Measurements from ENCODE around the gene UBE2D2. TPM values are rescaled to one million over a fixed set of nuclear protein-coding genes. Genes with fewer than 3 reads are reported as not detected.

Gene UBE2D2
- total and polyA plus RNA-seq, 2 of the 13 experiments (the other 11 are each of a cell fraction or from before 2014, with no cell fraction given): 79.1 to 109 TPM

DNA sequence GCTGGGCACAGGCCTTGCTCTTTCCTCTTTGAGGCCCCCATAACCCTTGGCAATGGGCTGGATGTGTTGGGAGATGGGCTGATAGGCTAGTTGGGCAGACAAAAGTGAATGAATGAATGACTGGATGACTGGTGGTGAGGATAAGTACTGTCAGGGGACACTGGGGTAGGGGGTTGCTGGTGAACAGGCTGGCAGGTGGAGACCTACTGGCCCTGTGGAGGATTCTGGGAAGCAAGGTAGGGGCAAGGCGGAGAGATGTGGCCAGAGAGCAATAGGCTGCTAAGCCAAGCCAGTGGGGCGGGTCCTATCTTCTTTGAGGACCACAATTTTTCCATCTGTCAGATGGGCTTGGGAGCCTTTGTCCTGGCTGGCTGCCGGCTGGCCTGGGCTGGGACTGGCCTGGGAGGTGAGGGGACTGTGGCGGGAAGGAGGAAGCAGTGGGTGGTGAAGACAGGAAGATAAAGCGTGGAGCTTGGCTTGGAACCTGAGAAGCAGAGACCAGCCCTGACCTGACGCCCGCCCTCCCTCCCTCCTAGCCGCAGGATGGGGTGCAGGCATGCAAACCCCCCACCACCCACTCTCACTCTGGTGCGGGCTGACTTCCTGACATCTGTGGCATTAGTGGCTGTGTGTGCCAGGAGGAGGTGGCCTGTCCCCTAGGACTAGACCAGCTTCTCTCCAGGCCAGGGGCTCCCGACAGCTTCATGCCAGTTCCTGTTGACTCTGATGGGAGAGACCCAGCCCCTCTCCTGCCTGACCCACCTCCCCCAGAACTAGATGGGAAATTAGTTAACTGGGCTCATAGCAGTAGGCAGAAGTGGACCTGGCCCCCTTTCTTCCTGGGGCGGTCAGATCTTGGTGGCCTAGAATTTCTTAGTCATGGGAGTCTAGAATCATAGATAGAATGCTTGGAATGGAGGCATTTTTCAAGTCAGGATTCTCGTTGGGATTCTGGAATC lies 96.5 kb downstream of the UBE2D2 start:
- CTCF ChIA-PET (ENCODE audit: low intra/inter-chr PET ratio, low total read pairs): no interaction called here
- Histone ChIP-seq H3K4me2 (ENCODE audit: low read depth, low read length) (no peak overlapping the region), H3K4me1 (ENCODE audit: insufficient read depth, low read length) (peaks cover 86% of the 10 kb centered on the region), H3K4me3 (replicated peaks in 1 of 3; ENCODE audit: insufficient read depth in 1 of 3, low read depth in 2 of 3, low read length in 3 of 3) (no peak overlapping the region), H3K27ac (ENCODE audit: extremely low read length, insufficient read depth, low read length) (no peak overlapping the region), H2AFZ (ENCODE audit: low read length) (no peak overlapping the region), H3K79me2 (ENCODE audit: insufficient read depth, low read length) (peaks cover 94% of the 10 kb centered on the region), H3K27me3 (ENCODE audit: control insufficient read depth in 1 of 2, insufficient read depth in 2 of 2, low read length in 2 of 2) (no peaks in the 10 kb centered on the region), H3K9me3 (ENCODE audit: low read length) (no peaks in the 10 kb centered on the region), H3K9ac (ENCODE audit: insufficient read depth, low read depth, low read length) (no peak overlapping the region), H3K36me3 (replicated peaks in 1 of 2; ENCODE audit: control insufficient read depth in 1 of 2, insufficient read depth in 2 of 2, low read length in 2 of 2) (peaks cover 8 to 11% of the 10 kb centered on the region in 2 experiments; a peak in 4 of 5 replicates), H4K20me1 (ENCODE audit: insufficient read depth, low read length) (peaks cover 77% of the 10 kb centered on the region)
- DNase-seq (ENCODE audit: low spot score) (no peak), ATAC-seq (no peak), FAIRE-seq (no peak)
- no TSS peak for BruUV-seq (replicated peaks)
- in situ Hi-C loops (cut with HindIII; ENCODE audit: extremely low pct_ligation_motif_present, low pct_unique_long_range_greater_than_20kb) (no loop called here), intact Hi-C loops (cut with micrococcal nuclease; ENCODE audit: unreplicated experiment) (no loop called here)
- TF ChIP-seq NPAS2 (CRISPR knock-in tag; IDR thresholded peaks at IDR 0.05; ENCODE audit: borderline replicate concordance) (no peak), ZNF430 (CRISPR knock-in tag; IDR thresholded peaks at IDR 0.05) (no peak), ZNF720 (CRISPR knock-in tag; IDR thresholded peaks at IDR 0.05) (no peak), TBP (CRISPR knock-in tag; IDR thresholded peaks at IDR 0.05) (no peak), IRF2 (CRISPR knock-in tag; IDR thresholded peaks at IDR 0.05) (no peak), ZNF746 (CRISPR knock-in tag; IDR thresholded peaks at IDR 0.05) (no peak), MBNL3 (CRISPR knock-in tag; conservative IDR thresholded peaks at IDR 0.05) (no peak), SOX6 (IDR thresholded peaks at IDR 0.05) (no peak), SOX6 (CRISPR knock-in tag; IDR thresholded peaks at IDR 0.05) (no peak), FOXJ3 (CRISPR knock-in tag; IDR thresholded peaks at IDR 0.05; ENCODE audit: borderline replicate concordance) (no peak), KAT7 (CRISPR knock-in tag; IDR thresholded peaks at IDR 0.05; ENCODE audit: borderline replicate concordance) (no peak)
- 92% methylated on average over 11 of the region's 12 CpGs for WGBS (ENCODE audit: low lambda C conversion rate)
- POLR2A ChIA-PET: interaction anchor here (1.3 kb wide), 1 partner anchor 43 kb away, joined by 3 read pairs; no protein-coding TSS in a partner anchor
